ENCODE measurements around the gene ZNF593. TPM values are rescaled to one million over a fixed set of nuclear protein-coding genes. Genes with fewer than 3 reads are reported as not detected.

ZNF593 gene
- total RNA-seq = 10 to 100 TPM; 20.4 to 52.4 TPM

DNA sequence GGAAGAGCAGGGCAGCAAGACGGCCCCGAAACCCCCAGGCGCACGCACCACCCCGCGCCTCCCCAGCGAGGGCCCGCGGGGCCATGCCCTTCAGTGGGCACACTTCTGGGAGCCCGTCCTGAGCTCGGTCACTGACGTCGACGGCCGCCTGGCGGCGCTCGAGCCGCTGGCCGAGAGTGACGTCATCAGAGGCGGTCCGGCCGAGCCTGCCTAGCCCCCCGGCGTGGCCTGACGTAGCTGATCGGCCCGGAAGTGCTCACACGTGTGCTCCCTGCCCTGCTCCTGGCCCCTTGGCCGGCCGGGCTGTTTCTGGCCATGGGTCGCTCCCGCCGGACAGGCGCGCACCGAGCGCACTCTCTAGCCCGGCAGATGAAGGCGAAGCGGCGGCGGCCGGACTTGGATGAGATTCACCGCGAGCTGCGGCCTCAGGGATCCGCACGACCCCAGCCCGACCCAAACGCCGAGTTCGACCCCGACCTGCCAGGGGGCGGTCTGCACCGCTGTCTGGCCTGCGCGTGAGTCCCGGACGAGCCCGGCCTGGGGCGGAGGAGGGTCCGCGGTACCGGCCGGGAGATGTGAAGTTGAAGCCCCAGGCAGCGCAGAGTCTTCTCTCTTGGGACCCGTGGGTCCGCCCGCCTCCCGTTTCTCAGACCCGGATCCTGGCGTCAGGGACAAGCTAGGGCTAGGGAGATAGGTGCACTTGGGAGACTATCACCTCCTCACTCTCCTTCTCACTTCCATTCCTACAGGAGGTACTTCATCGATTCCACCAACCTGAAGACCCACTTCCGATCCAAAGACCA, at the start of gene ZNF593:
Gene ZNF593, plus strand, starts transcription at position 240 of the 803 bp plus-strand sequence. Its CDS starts 76 bp downstream, at position 316.
- H3K9me3 Mint-ChIP-seq = no peaks in the 10 kb centered on the region
- H3K27me3 Mint-ChIP-seq = no peaks in the 10 kb centered on the region
- H3K4me3 Mint-ChIP-seq = peak within 1 kb of the TSS; percentile 73
- peak within 1 kb of the TSS; percentile 24 for H3K27ac Mint-ChIP-seq
- no peaks in the 10 kb centered on the region for H3K4me1 Mint-ChIP-seq
- ATAC-seq (replicated peaks) = peak; percentile 98
- H3K36me3 Mint-ChIP-seq (ENCODE audit: low read depth) = peaks cover 11% of the 10 kb centered on the region

DNA sequence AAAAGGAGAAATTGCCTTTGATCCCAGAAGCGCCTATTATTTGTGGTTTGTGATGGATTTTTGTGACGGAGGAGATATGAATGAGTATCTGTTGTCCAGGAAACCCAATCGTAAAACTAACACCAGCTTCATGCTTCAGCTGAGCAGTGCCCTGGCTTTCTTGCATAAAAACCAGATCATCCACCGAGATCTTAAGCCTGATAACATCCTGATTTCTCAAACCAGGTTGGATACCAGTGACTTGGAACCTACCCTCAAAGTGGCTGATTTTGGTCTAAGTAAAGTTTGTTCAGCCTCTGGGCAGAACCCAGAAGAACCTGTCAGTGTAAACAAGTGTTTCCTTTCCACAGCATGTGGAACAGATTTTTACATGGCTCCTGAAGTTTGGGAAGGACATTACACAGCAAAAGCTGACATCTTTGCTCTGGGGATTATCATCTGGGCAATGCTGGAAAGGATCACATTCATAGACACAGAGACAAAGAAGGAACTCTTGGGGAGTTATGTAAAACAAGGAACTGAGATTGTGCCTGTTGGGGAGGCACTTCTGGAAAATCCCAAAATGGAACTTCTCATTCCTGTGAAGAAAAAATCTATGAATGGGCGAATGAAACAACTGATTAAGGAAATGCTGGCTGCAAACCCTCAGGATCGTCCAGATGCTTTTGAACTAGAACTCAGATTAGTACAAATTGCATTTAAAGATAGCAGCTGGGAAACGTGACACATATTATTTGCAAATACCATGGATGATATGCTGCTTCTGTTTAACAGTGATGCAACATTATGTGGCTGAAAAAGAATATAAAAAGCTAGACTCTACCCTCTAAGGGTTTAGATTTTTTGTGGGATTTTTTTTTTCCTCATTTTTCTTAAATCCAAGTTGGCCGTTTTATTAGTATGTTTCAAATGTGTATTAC, 47.6 kb upstream of the ZNF593 start:
- Mint-ChIP-seq H3K4me3 (no peak overlapping the region), H3K9me3 (no peaks in the 10 kb centered on the region), H3K27ac (no peak overlapping the region), H3K36me3 (ENCODE audit: low read depth) (peaks cover 47% of the 10 kb centered on the region), H3K27me3 (no peaks in the 10 kb centered on the region), H3K4me1 (peaks cover 16% of the 10 kb centered on the region)
- ATAC-seq (replicated peaks) = no peak

DNA sequence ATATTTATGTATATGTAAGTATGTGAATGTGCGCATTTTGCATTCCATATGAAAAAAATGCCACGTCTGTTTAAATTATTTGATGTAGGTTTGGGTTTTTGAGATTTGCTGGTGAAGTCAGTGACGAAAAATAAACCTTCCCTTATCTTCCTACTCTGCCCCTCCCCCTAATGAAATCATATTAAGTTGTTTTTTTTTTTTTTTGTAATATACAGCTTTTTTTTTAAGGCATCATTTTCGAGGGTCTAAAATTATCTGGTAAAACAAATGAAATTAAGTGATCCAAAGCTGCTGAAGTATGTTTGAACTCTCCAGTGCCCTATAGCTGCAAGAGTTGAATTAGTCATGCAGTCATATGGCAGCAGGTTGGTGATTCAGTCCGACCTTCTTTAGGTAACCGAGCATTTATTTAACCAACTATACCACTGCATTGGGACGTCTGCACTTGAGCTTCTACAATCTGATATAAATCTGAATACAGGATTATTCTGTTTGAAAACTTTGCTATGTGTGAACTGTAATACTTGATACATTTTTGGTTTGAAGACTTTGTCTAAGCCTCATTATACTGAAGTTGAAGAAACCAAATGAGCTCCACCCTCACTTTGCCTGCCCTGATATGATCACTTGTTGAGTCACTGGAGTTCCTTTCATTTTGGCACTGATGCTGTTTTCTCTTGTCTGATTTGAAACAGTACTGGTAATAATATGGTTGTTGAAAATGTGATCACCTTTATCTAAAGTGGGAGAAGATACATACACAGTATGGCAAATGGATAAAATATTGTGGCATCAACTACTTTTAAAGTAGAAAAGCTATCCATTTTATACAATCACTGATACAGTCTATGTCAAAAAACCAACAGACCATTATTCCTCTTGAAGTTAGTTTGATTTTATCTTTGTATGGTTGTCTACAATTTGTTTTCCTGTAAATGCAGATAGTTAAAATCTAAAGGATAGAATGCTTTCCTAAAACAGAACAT, 46.4 kb upstream of the ZNF593 start:
- ATAC-seq (replicated peaks) = peak; percentile 82
- H3K9me3 Mint-ChIP-seq = no peaks in the 10 kb centered on the region
- peak overlapping the region; percentile 39 for H3K27ac Mint-ChIP-seq
- H3K4me1 Mint-ChIP-seq = peaks cover 26% of the 10 kb centered on the region
- H3K4me3 Mint-ChIP-seq = peak overlapping the region; percentile 54
- peaks cover 35% of the 10 kb centered on the region for H3K36me3 Mint-ChIP-seq (ENCODE audit: low read depth)
- no peaks in the 10 kb centered on the region for H3K27me3 Mint-ChIP-seq

DNA sequence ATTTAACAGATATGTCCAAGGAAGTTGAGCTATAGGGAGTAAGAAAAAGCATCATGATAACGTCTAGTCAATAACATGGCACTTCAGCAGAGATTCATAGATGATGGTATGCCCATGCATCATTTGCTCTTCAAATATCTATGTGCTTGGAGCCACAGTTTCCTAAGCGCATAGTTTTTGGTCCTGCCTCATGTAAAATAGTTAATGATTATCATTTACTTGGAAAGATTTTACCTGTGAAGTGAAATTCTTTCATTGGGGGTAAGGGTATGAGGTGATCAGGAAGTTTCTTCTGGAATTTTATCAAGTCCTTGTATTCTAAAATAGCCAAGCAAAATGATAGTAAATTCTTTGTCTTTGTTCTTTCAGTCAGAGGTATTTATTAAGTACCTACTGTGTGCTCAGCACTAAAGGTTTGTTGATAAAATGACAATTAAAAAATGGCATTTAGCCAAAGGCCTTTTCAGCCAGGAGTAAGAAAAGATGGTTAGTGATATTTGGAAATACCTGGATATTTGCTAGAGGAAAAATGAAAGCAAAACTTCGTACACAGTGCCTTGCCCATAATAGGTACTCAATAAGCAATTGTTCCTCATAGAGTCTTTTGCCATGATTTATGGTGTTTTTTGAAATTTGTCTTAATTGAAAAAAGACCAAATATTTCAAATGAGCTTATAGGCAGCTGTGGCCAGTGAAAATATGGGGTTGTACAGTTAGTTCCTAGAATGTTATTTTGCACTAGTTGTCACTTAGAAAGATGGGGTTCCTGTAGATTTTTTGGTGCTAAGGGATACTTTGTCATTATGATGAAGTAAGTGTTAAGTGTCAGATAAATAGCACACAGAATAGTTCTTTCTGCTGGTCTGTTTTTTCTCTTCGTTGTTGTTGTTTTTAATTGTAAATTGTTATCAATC, 45.0 kb upstream of the ZNF593 start:
- Mint-ChIP-seq H3K4me1 (peaks cover 22% of the 10 kb centered on the region), H3K4me3 (peak overlapping the region; percentile 60), H3K9me3 (no peaks in the 10 kb centered on the region), H3K27ac (peak overlapping the region; percentile 19), H3K36me3 (ENCODE audit: low read depth) (peaks cover 21% of the 10 kb centered on the region), H3K27me3 (no peaks in the 10 kb centered on the region)
- ATAC-seq (replicated peaks) = no peak

DNA sequence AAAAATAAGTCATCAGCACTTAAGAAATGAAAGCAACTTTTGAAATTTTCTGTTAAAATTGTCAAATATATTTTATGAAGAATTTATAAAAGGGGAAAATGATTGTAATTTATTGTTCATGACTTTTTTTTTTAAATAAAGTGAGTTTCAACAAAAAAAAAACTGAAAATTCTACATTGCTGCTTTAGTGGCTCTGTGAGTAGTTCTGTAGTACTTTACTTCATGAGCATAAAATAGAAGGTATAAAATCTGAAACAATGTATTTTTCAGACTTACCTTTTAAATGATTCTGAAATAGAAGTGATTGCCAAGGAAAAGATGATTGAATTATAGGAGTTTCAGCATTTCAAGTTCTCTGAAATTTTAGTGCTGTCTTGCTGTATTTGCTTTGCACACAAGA, 44.3 kb upstream of the ZNF593 start:
- Mint-ChIP-seq H3K4me1 (peaks cover 21% of the 10 kb centered on the region), H3K27me3 (no peaks in the 10 kb centered on the region), H3K27ac (peak overlapping the region; percentile 93), H3K9me3 (no peaks in the 10 kb centered on the region), H3K4me3 (peak overlapping the region; percentile 77), H3K36me3 (ENCODE audit: low read depth) (peaks cover 14% of the 10 kb centered on the region)
- ATAC-seq (replicated peaks) = no peak

DNA sequence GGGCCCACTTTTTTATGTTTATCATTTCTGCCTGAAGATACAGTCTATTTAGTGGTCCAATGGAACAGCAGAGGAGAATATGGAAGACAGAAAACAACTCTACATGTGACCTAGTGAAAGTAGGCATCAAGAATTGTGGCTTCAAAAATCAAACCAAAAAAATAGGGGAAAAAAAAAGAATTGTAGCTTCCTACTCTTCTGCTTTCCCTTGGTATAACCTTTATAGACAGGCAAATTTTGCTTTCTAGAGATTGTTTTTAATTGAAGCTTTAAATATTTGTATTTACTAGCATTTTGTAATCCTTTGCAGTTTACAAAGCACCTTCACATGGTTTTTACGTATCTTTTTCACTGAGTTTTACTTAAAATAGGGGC, 43.8 kb upstream of the ZNF593 start:
- no peaks in the 10 kb centered on the region for H3K27me3 Mint-ChIP-seq

DNA sequence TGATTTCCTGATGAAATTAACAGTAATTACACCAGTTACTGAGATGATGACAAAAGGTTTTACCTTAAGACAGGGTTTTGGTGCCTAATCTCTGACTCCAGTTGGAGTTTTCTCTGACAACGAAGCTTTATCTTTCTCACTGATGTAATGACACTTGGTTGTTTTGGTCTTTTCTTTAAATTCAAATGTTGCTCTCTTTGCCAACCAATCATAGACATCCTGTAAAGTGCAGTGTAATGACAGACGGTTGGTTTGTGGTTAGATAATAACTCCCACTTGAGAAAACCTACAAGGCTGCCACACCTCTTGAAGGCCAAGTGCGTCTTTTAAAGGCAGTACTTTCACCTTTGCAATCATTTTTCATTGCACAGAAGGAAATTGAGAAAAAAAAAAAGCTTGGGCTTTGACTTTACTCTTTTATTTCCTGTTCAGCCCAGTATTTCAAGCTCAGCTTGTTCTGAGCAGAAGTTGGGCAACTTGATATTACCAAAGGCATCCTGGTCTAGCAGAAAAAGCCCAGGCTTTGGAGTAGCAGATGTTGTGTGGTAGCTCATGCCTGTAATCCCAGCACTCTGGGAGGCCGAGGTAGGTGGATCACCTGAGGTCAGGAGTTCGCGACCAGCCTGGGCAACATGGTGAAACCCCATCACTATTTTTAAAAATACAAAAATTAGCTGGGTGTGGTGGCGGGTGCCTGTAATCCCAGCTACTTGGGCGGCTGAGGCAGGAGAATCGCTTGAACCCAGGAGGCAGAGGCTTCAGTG, 43.2 kb upstream of the ZNF593 start:
- peak; percentile 84 for ATAC-seq (replicated peaks)
- H3K36me3 Mint-ChIP-seq (ENCODE audit: low read depth) = peaks cover 12% of the 10 kb centered on the region
- H3K27me3 Mint-ChIP-seq = no peaks in the 10 kb centered on the region
- peaks cover 21% of the 10 kb centered on the region for H3K4me1 Mint-ChIP-seq
- H3K4me3 Mint-ChIP-seq = peak overlapping the region; percentile 77
- no peaks in the 10 kb centered on the region for H3K9me3 Mint-ChIP-seq
- H3K27ac Mint-ChIP-seq = peak overlapping the region; percentile 93

More for the DNA sequence above, 43.8 kb upstream of the ZNF593 start:
- Mint-ChIP-seq H3K36me3 (ENCODE audit: low read depth) (peaks cover 13% of the 10 kb centered on the region), H3K4me1 (peaks cover 21% of the 10 kb centered on the region), H3K4me3 (peak overlapping the region; percentile 77), H3K27ac (peak overlapping the region; percentile 93), H3K9me3 (no peaks in the 10 kb centered on the region)
- ATAC-seq (replicated peaks) = no peak

DNA sequence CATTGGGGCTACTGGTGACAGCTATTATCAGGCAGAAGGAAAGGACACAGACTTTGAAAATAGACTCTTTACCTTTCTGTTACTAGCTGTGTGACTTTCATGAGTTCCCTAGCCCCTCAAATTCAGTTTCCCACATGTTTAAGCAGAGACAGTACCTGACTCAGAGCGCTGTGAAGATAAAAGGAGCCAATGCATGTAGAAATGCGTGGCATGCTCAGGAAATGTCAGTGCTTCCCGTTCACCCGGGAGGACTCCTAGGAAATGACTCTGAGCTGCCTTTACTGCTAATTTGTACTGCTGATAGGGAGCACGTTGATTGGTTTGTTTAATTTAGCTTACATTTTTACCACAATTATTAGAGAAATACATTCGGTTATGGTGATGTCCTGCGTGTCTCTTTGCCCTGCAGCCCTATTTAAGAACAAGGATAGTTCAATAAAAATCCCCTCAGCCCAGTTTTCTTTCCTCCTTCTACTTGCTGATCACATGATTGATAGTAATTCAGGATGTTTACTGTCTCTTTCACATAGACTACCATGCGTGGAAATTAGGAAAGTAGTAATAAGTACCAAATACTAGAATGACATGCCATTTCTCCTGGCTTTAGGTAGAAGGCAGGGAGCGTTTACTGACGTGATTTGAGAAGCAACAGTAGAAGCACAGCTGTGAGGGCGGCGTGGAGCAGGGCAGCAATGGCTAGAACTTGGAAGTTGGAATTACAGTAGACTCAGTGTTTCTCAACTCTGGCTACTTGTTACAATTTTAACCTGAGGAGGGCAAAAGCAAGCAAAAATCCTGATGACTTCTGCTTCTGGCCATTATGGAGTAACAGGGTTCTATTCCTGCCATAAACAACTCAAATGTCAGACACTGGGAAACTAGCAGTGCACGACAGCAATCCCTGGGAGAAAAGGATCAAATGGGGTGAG, 42.2 kb upstream of the ZNF593 start:
- H3K36me3 Mint-ChIP-seq (ENCODE audit: low read depth) = peaks cover 2% of the 10 kb centered on the region
- H3K27me3 Mint-ChIP-seq = no peaks in the 10 kb centered on the region
- H3K27ac Mint-ChIP-seq = peak overlapping the region; percentile 93
- ATAC-seq (replicated peaks) = peak; percentile 13
- peak overlapping the region; percentile 77 for H3K4me3 Mint-ChIP-seq
- H3K4me1 Mint-ChIP-seq = peaks cover 21% of the 10 kb centered on the region
- no peaks in the 10 kb centered on the region for H3K9me3 Mint-ChIP-seq

DNA sequence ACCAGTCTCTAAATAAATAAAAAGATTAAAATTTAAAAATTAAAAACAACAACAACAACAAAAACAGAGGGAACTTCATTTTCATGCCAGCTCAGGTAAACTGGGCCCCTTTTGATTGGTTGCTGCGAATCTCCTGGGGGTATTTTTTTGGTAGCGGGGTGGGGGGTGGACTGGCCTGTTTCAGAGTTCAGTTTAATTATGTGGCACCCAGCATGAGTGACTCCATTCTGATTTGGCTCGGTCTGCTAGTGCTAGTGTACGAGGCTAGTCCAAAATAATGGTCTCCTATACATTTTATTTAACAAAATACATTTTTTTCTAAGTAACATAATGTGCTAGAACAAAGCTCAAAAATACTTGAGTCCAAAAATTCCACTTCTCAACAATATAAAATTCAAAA, 39.9 kb upstream of the ZNF593 start:
- ATAC-seq (replicated peaks) = no peak
- Mint-ChIP-seq H3K4me3 (no peak overlapping the region), H3K4me1 (peaks cover 17% of the 10 kb centered on the region), H3K36me3 (ENCODE audit: low read depth) (no peaks in the 10 kb centered on the region), H3K27ac (no peak overlapping the region), H3K27me3 (no peaks in the 10 kb centered on the region), H3K9me3 (no peaks in the 10 kb centered on the region)

DNA sequence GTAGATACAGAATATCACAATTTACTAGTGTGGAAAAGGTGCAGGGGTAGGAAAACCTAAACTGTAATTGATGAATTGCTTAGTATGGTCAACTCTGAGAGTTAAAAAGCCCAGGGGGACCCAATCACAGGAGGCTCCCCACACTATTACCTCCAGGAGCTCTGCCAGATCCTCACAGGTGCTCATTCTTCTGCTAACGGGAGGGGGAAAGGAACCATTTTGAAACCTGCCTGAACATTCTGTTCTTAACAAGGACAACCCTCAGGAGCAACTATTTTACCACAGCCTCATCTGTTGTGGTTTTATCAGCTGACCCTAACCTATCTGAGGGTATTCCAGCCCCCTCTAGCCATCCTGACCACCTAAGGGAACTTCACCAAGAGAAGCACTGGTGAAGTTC, 39.0 kb upstream of the ZNF593 start:
- H3K4me1 Mint-ChIP-seq = peaks cover 16% of the 10 kb centered on the region
- no peaks in the 10 kb centered on the region for H3K36me3 Mint-ChIP-seq (ENCODE audit: low read depth)
- H3K4me3 Mint-ChIP-seq = no peak overlapping the region
- H3K9me3 Mint-ChIP-seq = no peaks in the 10 kb centered on the region
- no peak overlapping the region for H3K27ac Mint-ChIP-seq
- no peak for ATAC-seq (replicated peaks)
- no peaks in the 10 kb centered on the region for H3K27me3 Mint-ChIP-seq

DNA sequence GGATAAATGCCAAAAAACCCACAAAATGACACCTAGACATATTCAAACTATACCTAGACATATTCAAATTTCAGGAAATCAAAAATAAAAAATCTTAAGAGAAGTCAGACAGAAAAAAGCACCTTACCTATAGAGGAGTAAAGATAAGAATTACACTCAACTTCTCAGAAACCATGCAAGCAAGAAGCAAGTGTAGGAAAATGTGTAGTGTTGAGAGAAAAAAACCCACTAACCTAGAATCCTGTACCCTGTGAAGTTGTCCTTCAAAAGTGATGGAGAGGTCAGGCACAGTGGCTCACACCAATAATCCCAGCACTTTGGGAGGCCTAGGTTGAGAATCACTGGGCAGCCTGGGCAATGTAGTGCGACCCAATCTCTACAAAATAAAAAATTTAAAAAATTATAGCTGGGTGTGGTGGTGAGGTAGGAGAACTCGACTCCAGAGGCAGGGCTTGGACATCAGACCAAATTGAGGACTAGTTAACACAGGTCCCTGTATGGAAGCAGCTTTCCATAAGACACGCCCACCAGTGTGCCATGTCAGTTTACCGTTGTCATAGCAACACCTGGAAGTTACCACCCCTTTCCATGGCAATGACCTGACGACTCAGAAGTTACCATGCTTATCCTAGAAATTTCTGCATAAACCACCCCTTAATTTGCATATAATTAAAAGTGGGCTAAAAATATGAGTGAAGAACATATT, 37.4 kb upstream of the ZNF593 start:
- Mint-ChIP-seq H3K4me1 (peaks cover 8% of the 10 kb centered on the region), H3K27me3 (no peaks in the 10 kb centered on the region), H3K27ac (no peak overlapping the region), H3K36me3 (ENCODE audit: low read depth) (no peaks in the 10 kb centered on the region), H3K4me3 (no peak overlapping the region), H3K9me3 (no peaks in the 10 kb centered on the region)
- no peak for ATAC-seq (replicated peaks)
